ENCODE results near the gene SLC29A4. TPM values are rescaled to one million over a fixed set of nuclear protein-coding genes. Genes with fewer than 3 reads are reported as not detected.
A peak's percentile ranks its signal among the peaks of the same experiment; 100 is the strongest.
"Not testable (repeated sequence)": the region's sequence is repeated elsewhere in the genome, so short reads cannot be mapped to it uniquely, and the experiment has no call there.

SLC29A4 gene
- total RNA-seq, 1 donor from 2014 or later: 7.3 TPM

DNA sequence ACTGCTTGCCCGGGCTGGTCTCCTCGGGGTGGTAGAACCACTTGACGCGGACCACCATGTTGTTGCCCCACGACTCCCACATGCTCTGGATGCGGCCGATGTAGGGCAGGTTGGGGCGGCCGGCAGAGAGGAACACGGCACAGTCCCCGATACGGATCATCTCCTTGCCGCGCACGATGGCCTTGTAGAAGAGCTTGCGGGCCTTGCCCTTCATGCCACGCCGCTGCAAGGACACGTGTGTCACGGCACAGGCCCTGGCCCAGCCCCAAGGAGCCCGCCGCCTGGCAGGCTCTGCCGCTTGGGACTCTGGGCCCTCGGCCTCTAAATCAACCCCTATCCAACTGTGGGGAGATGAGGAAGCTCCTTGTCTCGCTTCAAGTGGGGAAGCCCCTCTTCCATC lies 26.4 kb downstream of the SLC29A4 start:
- no peak overlapping the region for H3K27ac Mint-ChIP-seq
- H3K27me3 ChIP-seq: no peaks in the 10 kb centered on the region
- H3K4me2 ChIP-seq: no peak overlapping the region
- H3K4me1 Mint-ChIP-seq: no peaks in the 10 kb centered on the region
- no peak overlapping the region for H3K27ac ChIP-seq
- no peaks in the 10 kb centered on the region for H3K79me2 ChIP-seq (ENCODE audit: low read depth)
- no peak overlapping the region for H2AFZ ChIP-seq (replicated peaks)
- no peak overlapping the region for H3K9ac ChIP-seq
- H3K9me3 ChIP-seq (ENCODE audit: low read depth): no peaks in the 10 kb centered on the region
- H3K36me3 Mint-ChIP-seq: peaks cover 13% of the 10 kb centered on the region
- no peaks in the 10 kb centered on the region for H3K36me3 ChIP-seq
- TF ChIP-seq EZH2 (IDR thresholded peaks at IDR 0.05) (no peak), EZH2phosphoT487 (IDR thresholded peaks at IDR 0.05) (no peak)
- TF ChIP-seq, protein P1, sequence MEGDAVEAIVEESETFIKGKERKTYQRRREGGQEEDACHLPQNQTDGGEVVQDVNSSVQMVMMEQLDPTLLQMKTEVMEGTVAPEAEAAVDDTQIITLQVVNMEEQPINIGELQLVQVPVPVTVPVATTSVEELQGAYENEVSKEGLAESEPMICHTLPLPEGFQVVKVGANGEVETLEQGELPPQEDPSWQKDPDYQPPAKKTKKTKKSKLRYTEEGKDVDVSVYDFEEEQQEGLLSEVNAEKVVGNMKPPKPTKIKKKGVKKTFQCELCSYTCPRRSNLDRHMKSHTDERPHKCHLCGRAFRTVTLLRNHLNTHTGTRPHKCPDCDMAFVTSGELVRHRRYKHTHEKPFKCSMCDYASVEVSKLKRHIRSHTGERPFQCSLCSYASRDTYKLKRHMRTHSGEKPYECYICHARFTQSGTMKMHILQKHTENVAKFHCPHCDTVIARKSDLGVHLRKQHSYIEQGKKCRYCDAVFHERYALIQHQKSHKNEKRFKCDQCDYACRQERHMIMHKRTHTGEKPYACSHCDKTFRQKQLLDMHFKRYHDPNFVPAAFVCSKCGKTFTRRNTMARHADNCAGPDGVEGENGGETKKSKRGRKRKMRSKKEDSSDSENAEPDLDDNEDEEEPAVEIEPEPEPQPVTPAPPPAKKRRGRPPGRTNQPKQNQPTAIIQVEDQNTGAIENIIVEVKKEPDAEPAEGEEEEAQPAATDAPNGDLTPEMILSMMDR (IDR thresholded peaks at IDR 0.05): no peak
- H3K9me3 Mint-ChIP-seq: no peaks in the 10 kb centered on the region
- no peaks in the 10 kb centered on the region for H4K20me1 ChIP-seq (ENCODE audit: low read depth)
- H3K4me3 Mint-ChIP-seq: no peak overlapping the region
- no peaks in the 10 kb centered on the region for H3F3A ChIP-seq (ENCODE audit: low read depth)
- H3K4me3 ChIP-seq: no peak overlapping the region
- H3K4me1 ChIP-seq: no peaks in the 10 kb centered on the region
- peaks cover 6% of the 10 kb centered on the region for H3K27me3 Mint-ChIP-seq (ENCODE audit: insufficient read depth, low read depth)
- no peak for DNase-seq (ENCODE audit: low spot score)

DNA sequence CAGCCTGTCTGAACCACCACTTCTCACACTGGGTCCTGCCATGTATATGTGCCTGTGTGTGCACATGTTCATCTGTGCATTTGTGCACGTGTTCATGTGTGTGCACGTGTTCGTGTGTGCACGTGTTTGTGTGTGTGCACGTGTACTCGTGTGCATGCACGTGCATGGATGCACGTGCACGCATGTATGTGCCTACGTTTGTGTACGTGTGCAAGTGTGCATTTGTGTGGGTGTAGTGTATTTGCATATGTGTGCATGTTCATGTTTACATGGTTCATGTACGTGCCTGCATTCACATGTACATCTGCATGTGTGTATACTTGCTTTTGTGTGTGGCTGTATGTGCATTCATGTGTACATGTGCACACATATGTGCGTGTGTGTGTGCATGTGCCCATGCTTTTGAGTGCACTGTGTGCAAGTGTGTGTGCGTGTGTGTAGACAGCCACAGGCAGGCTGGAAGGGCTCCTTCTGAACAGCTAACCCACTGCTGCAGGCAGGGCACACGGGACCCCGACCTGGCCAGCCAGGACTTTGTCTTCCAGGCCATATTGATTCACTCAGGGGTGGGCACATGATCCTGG lies 28.2 kb downstream of the SLC29A4 start:
- H3K4me1 ChIP-seq: no peaks in the 10 kb centered on the region
- H3K4me3 Mint-ChIP-seq: peak overlapping the region; percentile 58
- no peak overlapping the region for H3K4me2 ChIP-seq

DNA sequence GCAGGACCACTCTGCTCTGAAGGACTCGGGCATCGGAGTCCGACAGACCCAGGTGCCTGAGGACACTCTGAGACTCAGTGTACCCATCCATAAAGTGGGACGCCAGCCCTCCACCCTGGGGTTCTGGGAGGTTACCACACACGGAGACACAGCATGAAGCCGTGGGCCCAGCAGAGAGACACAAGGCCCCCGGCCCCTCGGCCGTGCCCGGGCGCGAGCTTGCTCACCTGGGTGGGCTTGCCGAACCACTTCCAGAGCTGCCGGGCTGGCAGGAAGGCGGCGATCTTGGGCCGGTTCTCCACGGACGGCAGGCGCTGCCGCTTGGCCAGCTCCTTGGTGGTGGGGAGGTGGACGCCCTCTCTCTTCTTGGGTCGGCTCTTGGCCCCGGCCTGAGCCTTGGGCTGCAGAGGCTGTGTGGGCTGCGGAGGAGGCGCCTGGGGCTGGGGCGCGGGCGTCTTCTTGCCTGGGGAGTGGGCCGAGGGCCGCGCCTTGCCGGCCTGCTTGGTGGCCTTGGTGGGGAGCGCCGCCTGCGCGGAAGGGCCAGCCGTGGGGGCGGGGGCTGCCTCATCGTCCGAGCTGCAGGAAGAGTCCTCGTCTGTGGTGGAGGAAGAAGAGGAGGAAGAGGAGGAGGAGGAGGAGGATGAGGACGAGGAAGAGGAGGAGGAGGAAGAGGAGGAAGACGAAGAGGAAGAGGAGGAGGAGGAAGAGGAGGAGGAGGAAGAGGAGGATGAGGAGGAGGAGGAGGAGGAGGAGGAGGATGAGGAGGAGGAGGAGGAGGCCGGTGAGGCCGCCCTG lies 29.7 kb downstream of the SLC29A4 start:
- not testable (repeated sequence) for H3K4me1 Mint-ChIP-seq; H3K4me3 ChIP-seq; H4K20me1 ChIP-seq (ENCODE audit: low read depth); H3K27ac Mint-ChIP-seq; H3K27ac ChIP-seq; H3K4me3 Mint-ChIP-seq; H2AFZ ChIP-seq (replicated peaks); DNase-seq (ENCODE audit: low spot score); H3K9ac ChIP-seq; H3K9me3 ChIP-seq (ENCODE audit: low read depth); H3K4me1 ChIP-seq; H3K27me3 ChIP-seq; H3K9me3 Mint-ChIP-seq; H3K27me3 Mint-ChIP-seq (ENCODE audit: insufficient read depth, low read depth); H3F3A ChIP-seq (ENCODE audit: low read depth); H3K4me2 ChIP-seq; H3K79me2 ChIP-seq (ENCODE audit: low read depth); H3K36me3 ChIP-seq
- H3K36me3 Mint-ChIP-seq: peaks cover 15% of the 10 kb centered on the region

More for the DNA sequence above, 28.2 kb downstream of the SLC29A4 start:
- Histone ChIP-seq H3F3A (ENCODE audit: low read depth) (no peaks in the 10 kb centered on the region), H3K4me3 (no peak overlapping the region), H4K20me1 (ENCODE audit: low read depth) (no peaks in the 10 kb centered on the region), H3K36me3 (no peaks in the 10 kb centered on the region), H3K27me3 (no peaks in the 10 kb centered on the region), H3K9ac (no peak overlapping the region), H2AFZ (replicated peaks) (no peak overlapping the region), H3K79me2 (ENCODE audit: low read depth) (no peaks in the 10 kb centered on the region), H3K9me3 (ENCODE audit: low read depth) (no peaks in the 10 kb centered on the region), H3K27ac (no peak overlapping the region)
- Mint-ChIP-seq H3K36me3 (peaks cover 15% of the 10 kb centered on the region), H3K4me1 (no peaks in the 10 kb centered on the region), H3K27ac (no peak overlapping the region), H3K9me3 (no peaks in the 10 kb centered on the region), H3K27me3 (ENCODE audit: insufficient read depth, low read depth) (peaks cover 6% of the 10 kb centered on the region)
- DNase-seq (ENCODE audit: low spot score): no peak
- TF ChIP-seq EZH2phosphoT487 (IDR thresholded peaks at IDR 0.05) (no peak), EZH2 (IDR thresholded peaks at IDR 0.05) (no peak)
- TF ChIP-seq, protein P1 (IDR thresholded peaks at IDR 0.05): no peak

DNA sequence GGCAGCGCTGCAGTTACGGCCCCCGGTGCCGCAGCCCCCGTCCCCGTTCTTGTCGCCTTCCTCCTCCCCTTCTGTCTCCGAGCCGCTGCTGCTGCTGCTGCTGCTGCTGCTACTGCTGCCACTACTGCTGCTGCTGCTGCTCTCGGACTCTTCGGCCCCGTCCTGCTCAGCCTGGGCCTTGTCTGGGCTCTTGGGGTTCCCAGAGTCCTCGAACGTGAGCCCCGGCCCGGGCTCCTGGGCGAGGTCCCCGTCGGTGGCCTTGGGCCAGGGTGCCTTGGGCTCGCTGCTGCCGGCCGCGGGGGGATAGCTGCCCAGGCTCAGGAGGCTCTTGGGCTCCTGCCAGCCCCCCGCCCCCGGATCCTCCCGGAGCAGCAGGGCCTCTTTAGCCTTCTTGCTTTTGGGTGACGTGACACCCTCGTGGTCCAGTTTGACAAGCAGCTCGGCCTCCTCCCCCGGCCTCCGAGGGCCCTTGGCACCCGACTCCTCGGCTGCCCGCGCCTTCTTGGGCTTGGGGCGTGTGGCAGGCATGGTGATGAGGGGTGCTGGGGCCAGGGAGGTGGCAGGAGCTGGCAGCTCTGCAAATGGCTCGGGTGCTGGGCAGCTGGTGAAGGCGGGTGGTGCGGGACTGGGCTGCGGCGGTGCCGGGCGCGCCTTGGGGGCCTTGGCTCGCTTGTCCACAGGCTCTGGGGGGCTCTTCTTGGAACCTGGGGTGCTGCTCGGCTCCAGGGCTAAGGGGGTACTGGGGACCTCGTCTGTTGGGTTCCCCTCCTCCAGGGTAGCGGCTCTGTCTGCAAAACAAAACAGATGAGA lies 30.5 kb downstream of the SLC29A4 start:
- not testable (repeated sequence) for H3K79me2 ChIP-seq (ENCODE audit: low read depth); H2AFZ ChIP-seq (replicated peaks); H3K4me1 ChIP-seq; DNase-seq (ENCODE audit: low spot score); H3K9ac ChIP-seq; H3K4me3 ChIP-seq; H3K27me3 ChIP-seq; H3K9me3 ChIP-seq (ENCODE audit: low read depth); H3K27me3 Mint-ChIP-seq (ENCODE audit: insufficient read depth, low read depth); H3K4me1 Mint-ChIP-seq; H3K4me2 ChIP-seq; H4K20me1 ChIP-seq (ENCODE audit: low read depth); H3K9me3 Mint-ChIP-seq; H3K27ac Mint-ChIP-seq; H3K36me3 ChIP-seq; H3K27ac ChIP-seq; H3K4me3 Mint-ChIP-seq; H3F3A ChIP-seq (ENCODE audit: low read depth)
- H3K36me3 Mint-ChIP-seq: peaks cover 18% of the 10 kb centered on the region

Measured in neural progenitor cell (in vitro differentiated cells).